Activated naive CD4-positive, alpha-beta T cell treated with anti-CD3 and anti-CD28 coated beads for 36 hours (primary cell): ENCODE data around the gene C1QTNF2. TPM values are rescaled to one million over a fixed set of nuclear protein-coding genes. Genes with fewer than 3 reads are reported as not detected.

ENCODE experiments used
- CTCF ChIA-PET: fragments of 350-600 bp; sonication (Branson Sonifier 250); formaldehyde crosslinking; loops from one replicate; lab custom pipeline; 2021; ENCODE audit warnings: antibody characterized with exemption; lab: Charles Lee
- DNase-seq: peaks from one replicate; pipeline ENCODE4 v3.0.0-alpha.2; 2020
- H3K27ac Mint-ChIP-seq: one replicate; pipeline ENCODE4 v1.8.0; 2021; ENCODE audit warnings: mild to moderate bottlenecking, mixed read lengths
- H3K27me3 Mint-ChIP-seq: one replicate; pipeline ENCODE4 v1.8.0; 2021; ENCODE audit warnings: low read depth, mixed read lengths
- H3K36me3 Mint-ChIP-seq: one replicate; pipeline ENCODE4 v1.8.0; 2021; ENCODE audit warnings: low read depth, mixed read lengths
- H3K4me1 Mint-ChIP-seq: one replicate; pipeline ENCODE4 v1.8.0; 2021; ENCODE audit warnings: low read depth, mixed read lengths
- H3K4me3 Mint-ChIP-seq: one replicate; pipeline ENCODE4 v1.8.0; 2021; ENCODE audit warnings: mild to moderate bottlenecking, moderate library complexity, mixed read lengths
- H3K9me3 Mint-ChIP-seq: one replicate; pipeline ENCODE4 v1.8.0; 2021; ENCODE audit warnings: mixed read lengths
- intact Hi-C: fragments of 100-400 bp; cut with micrococcal nuclease; formaldehyde crosslinking; loops from one replicate; pipeline ENCODE4 v1.15.1; 2023
- total RNA-seq, 2 experiments: library from RNA; stranded (reverse); gene quantifications; one replicate each; pipeline ENCODE4 v1.2.3, GENCODE V29; 2021

The C1QTNF2 gene
- total RNA-seq, 2 experiments from 2014 or later, result not detected

DNA sequence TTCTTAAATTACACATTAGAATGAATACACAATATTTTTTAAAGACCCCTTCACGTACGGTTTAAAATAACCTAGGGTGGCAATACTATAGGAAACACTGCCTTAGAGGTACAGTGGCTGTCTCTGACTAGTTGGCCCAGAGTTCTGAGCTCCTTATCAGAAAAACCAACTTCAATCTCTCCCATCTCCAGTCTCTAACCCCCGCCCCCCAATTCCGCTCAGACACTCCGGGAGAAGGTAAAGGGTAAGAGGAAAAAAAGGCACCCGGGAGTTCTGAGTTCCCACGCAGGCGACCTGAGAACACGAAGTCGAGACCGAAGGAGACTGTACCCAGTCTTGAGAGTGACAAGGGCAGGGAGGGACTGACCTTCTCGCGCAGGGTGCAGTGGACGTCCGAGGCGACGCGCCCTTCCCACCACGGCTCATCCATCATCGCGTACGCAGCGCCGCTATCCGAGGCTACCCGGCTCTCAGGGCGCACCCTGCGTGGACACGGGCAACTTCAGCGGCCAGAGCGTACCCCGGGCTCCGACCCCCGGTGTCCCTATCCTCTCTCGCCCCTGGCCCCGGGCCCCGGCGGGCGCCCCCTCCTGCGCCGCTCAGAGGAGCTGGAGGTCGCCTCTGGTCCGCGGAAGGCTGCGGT is 58.8 kb downstream of the C1QTNF2 start:
- no peaks in the 10 kb centered on the region for H3K9me3 Mint-ChIP-seq
- peaks cover 7% of the 10 kb centered on the region for H3K4me1 Mint-ChIP-seq
- CTCF ChIA-PET, result no interaction called here
- intact Hi-C loops, result no loop called here
- peaks cover 49% of the 10 kb centered on the region for H3K27me3 Mint-ChIP-seq
- H3K27ac Mint-ChIP-seq, result no peak overlapping the region
- no peak for DNase-seq
- peak overlapping the region; percentile 20 for H3K4me3 Mint-ChIP-seq
- no peaks in the 10 kb centered on the region for H3K36me3 Mint-ChIP-seq

DNA sequence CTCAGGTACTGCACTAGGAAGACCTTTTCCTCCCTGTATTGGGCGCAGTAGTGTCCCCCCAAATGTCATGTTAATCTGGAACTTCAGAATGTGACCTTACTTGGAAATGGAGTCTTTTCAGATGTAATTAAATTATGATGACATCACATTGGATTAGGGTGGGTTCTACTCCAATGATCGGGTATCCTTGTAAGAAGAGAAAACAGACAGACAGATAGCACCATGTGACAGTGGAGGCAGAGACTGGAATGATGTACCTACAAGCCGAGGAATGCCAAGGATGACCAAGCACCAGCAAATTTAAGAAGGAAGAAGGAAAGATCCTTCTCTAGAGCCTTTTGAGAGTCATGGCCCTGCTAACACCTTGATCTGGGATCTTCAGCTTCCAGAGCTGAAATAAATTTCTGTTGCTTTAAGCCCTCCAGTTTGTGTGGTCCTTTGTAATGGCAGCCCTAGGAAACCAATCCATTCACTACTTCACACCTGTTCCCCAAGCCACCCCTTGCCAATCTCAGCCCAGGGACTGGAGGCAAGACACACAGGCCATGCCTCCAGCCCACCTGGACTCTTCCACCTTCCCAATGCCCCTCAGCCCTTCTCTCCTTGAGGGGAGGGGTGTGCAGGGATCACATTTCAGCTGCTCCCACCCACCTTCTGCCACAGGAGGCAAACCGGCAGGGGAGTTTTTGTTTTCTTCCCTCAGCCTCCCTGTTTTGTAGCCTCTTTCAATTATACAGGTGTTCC is 59.7 kb downstream of the C1QTNF2 start:
- DNase-seq, result no peak
- CTCF ChIA-PET, result no interaction called here
- intact Hi-C loops, result no loop called here
- Mint-ChIP-seq H3K27ac (no peak overlapping the region), H3K4me1 (peaks cover 7% of the 10 kb centered on the region), H3K4me3 (no peak overlapping the region), H3K9me3 (no peaks in the 10 kb centered on the region), H3K27me3 (peaks cover 48% of the 10 kb centered on the region), H3K36me3 (no peaks in the 10 kb centered on the region)

DNA sequence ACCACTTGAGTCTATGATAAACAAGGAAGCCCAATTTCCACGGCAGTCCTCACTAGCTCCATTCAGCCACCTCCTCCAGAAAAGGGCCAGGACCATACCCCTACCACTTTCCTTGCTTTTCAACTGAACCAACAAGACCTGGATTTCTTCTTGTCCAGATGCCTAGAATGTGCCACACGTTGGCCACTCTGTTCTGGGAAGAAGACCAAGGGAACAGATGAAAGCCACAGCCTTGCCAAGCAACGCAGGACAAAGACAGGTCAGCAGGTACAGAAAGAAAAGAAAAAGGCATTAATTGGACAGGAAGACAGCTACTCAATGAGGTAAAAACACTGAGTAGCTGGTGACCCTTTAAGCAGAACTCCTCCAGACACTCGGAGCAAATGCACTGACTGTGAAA is 60.3 kb downstream of the C1QTNF2 start:
- no peaks in the 10 kb centered on the region for H3K36me3 Mint-ChIP-seq
- no peak overlapping the region for H3K27ac Mint-ChIP-seq
- no peaks in the 10 kb centered on the region for H3K9me3 Mint-ChIP-seq
- DNase-seq, result no peak
- peaks cover 50% of the 10 kb centered on the region for H3K27me3 Mint-ChIP-seq
- intact Hi-C loops, result no loop called here
- CTCF ChIA-PET, result interaction anchor here (0.6 kb wide), 1 partner anchor 76 kb away, joined by 3 read pairs; no protein-coding TSS in a partner anchor
- peaks cover 7% of the 10 kb centered on the region for H3K4me1 Mint-ChIP-seq
- no peak overlapping the region for H3K4me3 Mint-ChIP-seq

DNA sequence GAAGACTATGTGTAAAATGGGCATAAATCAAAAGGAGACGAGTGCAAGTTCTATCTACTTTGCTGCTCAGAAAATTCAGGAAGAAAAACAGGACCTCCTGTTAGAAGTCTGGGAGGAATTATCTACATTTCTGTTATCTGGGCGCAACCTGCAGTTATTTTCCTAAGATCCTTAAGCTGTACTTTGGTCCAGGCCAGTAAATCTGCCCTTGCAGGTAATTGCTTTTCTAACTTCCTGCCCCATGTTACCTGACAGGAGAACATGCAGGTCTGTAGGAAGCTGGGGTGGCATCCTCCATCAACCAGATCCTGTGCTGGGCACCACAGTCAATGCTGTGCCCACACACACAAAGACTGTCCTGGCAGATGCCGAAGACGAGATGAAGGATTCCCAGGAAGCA is 63.7 kb downstream of the C1QTNF2 start:
- DNase-seq, result no peak
- no peaks in the 10 kb centered on the region for H3K36me3 Mint-ChIP-seq
- H3K4me1 Mint-ChIP-seq, result peaks cover 3% of the 10 kb centered on the region
- no peak overlapping the region for H3K27ac Mint-ChIP-seq
- no peak overlapping the region for H3K4me3 Mint-ChIP-seq
- CTCF ChIA-PET, result no interaction called here
- no peaks in the 10 kb centered on the region for H3K9me3 Mint-ChIP-seq
- H3K27me3 Mint-ChIP-seq, result peaks cover 35% of the 10 kb centered on the region
- intact Hi-C loops, result no loop called here

DNA sequence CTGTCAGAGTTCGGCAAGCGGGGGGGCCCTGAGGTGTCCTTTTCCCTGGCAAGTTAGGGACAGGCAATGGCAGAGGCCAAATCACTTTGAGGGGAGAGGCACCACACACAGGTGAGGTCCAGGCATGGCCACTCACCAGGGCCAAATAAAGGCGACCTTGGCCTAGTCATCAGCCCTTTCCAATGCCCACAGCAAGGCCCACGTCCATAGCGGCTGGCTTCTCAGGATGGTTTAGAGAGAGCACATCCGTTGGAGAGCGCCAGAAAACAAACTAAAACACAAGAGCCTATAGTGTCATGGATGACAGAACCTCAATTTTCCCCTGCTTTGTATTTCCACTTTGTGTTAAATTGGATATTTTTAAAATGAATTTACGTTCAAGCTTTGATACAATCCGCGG is 65.1 kb downstream of the C1QTNF2 start:
- CTCF ChIA-PET, result interaction anchor here (1.0 kb wide), 1 partner anchor 40 kb away, joined by 3 read pairs; no protein-coding TSS in a partner anchor
- Mint-ChIP-seq H3K36me3 (no peaks in the 10 kb centered on the region), H3K27ac (no peak overlapping the region), H3K4me3 (no peak overlapping the region), H3K27me3 (peaks cover 22% of the 10 kb centered on the region), H3K4me1 (no peaks in the 10 kb centered on the region), H3K9me3 (no peaks in the 10 kb centered on the region)
- DNase-seq, result no peak
- intact Hi-C loops, result no loop called here

DNA sequence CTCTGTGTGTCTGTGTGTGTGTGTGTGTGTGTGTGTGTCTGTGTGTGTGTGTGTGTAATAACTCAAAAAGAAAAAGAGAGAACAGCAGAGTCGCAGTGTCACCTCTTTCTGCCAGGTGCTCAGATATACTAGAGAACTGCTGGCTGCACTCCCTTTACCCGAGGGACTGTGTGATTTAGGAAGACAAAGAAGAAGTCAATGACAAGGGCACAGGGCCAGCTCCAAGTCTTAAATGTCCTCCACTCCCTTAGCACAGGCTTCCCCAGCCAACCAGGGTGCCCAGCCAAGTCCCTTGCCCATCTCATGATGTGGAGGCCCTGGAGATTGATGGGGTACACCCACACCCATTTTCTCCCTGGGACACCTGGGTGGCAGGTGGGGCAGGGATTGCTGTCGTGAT is 66.7 kb downstream of the C1QTNF2 start:
- H3K4me1 Mint-ChIP-seq, result no peaks in the 10 kb centered on the region
- no peak overlapping the region for H3K27ac Mint-ChIP-seq
- H3K9me3 Mint-ChIP-seq, result no peaks in the 10 kb centered on the region
- intact Hi-C loops, result no loop called here
- H3K36me3 Mint-ChIP-seq, result no peaks in the 10 kb centered on the region
- no peak overlapping the region for H3K4me3 Mint-ChIP-seq
- CTCF ChIA-PET, result interaction anchor here (1.0 to 1.4 kb wide), 2 partner anchors 16 to 42 kb away, joined by 3 read pairs; no protein-coding TSS in a partner anchor
- DNase-seq, result no peak
- H3K27me3 Mint-ChIP-seq, result peaks cover 15% of the 10 kb centered on the region

DNA sequence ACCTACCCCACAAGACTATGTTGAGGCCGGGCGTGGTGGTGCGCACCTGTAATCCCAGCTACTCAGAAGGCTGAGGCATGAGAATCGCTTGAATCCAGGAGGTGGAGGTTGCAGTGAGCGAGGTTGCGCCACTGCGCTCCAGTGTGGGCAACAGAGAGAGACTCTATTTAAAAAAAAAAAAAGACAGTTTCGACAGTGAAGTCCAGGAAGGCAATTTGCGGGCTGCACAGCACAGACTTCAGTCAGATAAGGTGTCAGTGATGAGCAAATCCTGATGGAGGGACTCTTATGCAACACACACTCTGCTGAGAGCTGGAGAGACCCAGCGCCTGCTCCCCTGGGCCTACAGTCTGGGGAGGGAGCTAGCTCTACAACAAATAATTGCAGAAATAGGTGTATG is 72.2 kb downstream of the C1QTNF2 start:
- CTCF ChIA-PET, result no interaction called here
- intact Hi-C loops, result no loop called here
- Mint-ChIP-seq H3K27me3 (no peaks in the 10 kb centered on the region), H3K9me3 (no peaks in the 10 kb centered on the region), H3K36me3 (no peaks in the 10 kb centered on the region), H3K4me1 (no peaks in the 10 kb centered on the region), H3K27ac (no peak overlapping the region), H3K4me3 (no peak overlapping the region)
- DNase-seq, result no peak

DNA sequence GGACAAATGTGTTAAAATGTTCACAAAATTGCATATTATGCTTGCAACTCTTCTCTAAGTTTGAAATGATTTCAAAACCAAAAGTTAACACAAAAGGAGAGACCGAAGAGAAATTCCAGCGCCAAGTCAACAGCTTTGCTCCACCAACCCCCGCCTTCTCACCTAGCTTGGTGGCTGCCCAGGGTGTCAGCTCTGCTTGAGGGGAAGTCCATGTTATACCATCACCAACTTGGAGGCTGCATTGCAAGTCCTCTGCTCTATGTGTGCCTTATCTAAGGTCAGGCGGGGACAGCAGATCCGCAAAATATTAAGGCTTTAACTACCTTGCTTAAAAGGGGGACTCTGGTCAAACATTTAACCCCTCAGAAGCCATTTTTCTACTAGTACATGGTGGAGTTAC is 72.7 kb downstream of the C1QTNF2 start:
- Mint-ChIP-seq H3K27ac (no peak overlapping the region), H3K4me3 (no peak overlapping the region), H3K36me3 (no peaks in the 10 kb centered on the region), H3K27me3 (no peaks in the 10 kb centered on the region), H3K9me3 (no peaks in the 10 kb centered on the region), H3K4me1 (no peaks in the 10 kb centered on the region)
- intact Hi-C loops, result no loop called here
- DNase-seq, result no peak
- CTCF ChIA-PET, result no interaction called here

Other genes starting within 250 kb of the C1QTNF2 start
- gene FABP6, start 141.1 kb downstream of the C1QTNF2 start, total RNA-seq, result not detected
- not detected for gene CCNJL, start 58.1 kb downstream of the C1QTNF2 start, total RNA-seq
- under 1 TPM; 0.84 to 0.93 TPM for gene FAM200C, start 29.4 kb upstream of the C1QTNF2 start, total RNA-seq
- 10 to 100 TPM; 33.2 to 34.3 TPM for gene SLU7, start 48.5 kb upstream of the C1QTNF2 start, total RNA-seq
- 100 to 1,000 TPM; 254 to 270 TPM for gene PTTG1, start 51.2 kb upstream of the C1QTNF2 start, total RNA-seq